Ovary (tissue), 9 donors: ENCODE results near the gene HSPA8. TPM values are rescaled to one million over a fixed set of nuclear protein-coding genes. Genes with fewer than 3 reads are reported as not detected.
A peak's percentile ranks its signal among the peaks of the same experiment; 100 is the strongest.

Experiments
- DNase-seq, 5 donors: peaks; one replicate each; pipeline ENCODE4 v3.0.0-alpha.2; 2019 to 2020
- H3K27ac ChIP-seq, 2 donors: fragments of 200-600 bp; one replicate each; pipeline versions ENCODE4 v1.5.1 to v1.8.0; 2019 to 2022
- H3K27me3 ChIP-seq: fragments of 200-600 bp; one replicate; pipeline ENCODE4 v1.8.0; 2022
- H3K36me3 ChIP-seq: fragments of 200-600 bp; sonication (generic); one replicate; pipeline ENCODE4 v1.5.1; 2019
- H3K4me1 ChIP-seq: one replicate; pipeline ENCODE4 v1.8.1; 2013; ENCODE audit warnings: mild to moderate bottlenecking, moderate library complexity; ENCODE audit not compliant: insufficient read depth
- H3K4me3 ChIP-seq: fragments of 200-600 bp; sonication (generic); one replicate; pipeline ENCODE4 v1.5.1; 2017
- H3K9me3 ChIP-seq, 2 donors: fragments of 200-600 bp in 1 of 2; sonication (generic) in 1 of 2; one replicate each; pipeline versions ENCODE4 v1.5.1 to v1.8.1; 2013 to 2019; ENCODE audit warnings: mild to moderate bottlenecking in 1 of 2, moderate library complexity in 1 of 2
- CTCF ChIP-seq, 3 donors: fragments of 450-650 bp in 2 of 3; fragments of 200-600 bp in 1 of 3; IDR thresholded peaks; one replicate each; pipeline versions ENCODE4 v1.5.1 to v1.8.0; 2016 to 2022; ENCODE audit warnings: antibody characterized with exemption in 3 of 3, mild to moderate bottlenecking in 1 of 3
- EP300 ChIP-seq: sonication (generic); formaldehyde crosslinking; IDR thresholded peaks from one replicate; pipeline ENCODE4 v1.6.1; 2017; ENCODE audit warnings: antibody characterized with exemption
- POLR2A ChIP-seq: fragments of 450-650 bp; IDR thresholded peaks from one replicate; pipeline ENCODE4 v1.6.1; 2017; ENCODE audit warnings: antibody characterized with exemption, mild to moderate bottlenecking, moderate library complexity
- WGBS, 3 donors: extraction: QIAGEN DNeasy Blood & Tissue Kit in 1 of 3; methylation state at CpG; one replicate each; pipeline versions ENCODE4 v1.1.5 to v1.1.7; 2013 to 2017; 5-methylcytosine and 5-hydroxymethylcytosine counted together
- intact Hi-C, 4 donors: fragments of 100-400 bp; cut with DNase I; formaldehyde crosslinking; loops; one replicate each; pipeline versions ENCODE4 v1.11.0 to v1.15.1; 2022 to 2023
- polyA plus RNA-seq, 2 donors: library from polyadenylated mRNA; stranded (reverse); fragments of 200-250 nt in 1 of 2; fragments of 350-450 nt in 1 of 2; fragmentation: Illumina TruSeq in 1 of 2; extraction: RNeasy Lipid Tissue Mini Kit (QIAGEN cat#74804) in 1 of 2; gene quantifications; one replicate each; pipeline ENCODE4 v1.2.3, GENCODE V29; 2013 to 2014
- total RNA-seq, 7 donors: library from RNA; depleted of rRNA in 2 of 7; stranded (reverse); fragments of >200 nt in 2 of 7; fragmentation: NEBNext Ultra II Directional in 3 of 7; extraction: Animal tissue kit (Norgen Biotek cat#: 25700) in 3 of 7; gene quantifications; one replicate each; pipeline versions ENCODE4 v1.1.0 to v1.2.4, GENCODE V29; 2016 to 2023
- donor health status: DM: no; HTN: no; CAD: no; lungs with moderate emphysema.
- donor health status: DM: no; HTN: no; CAD: no.
- donor health status: Bipolar disorder and iron deficiency.
- donor health status: DM: yes; HTN: yes; CAD: no.
- donor health status: DM: no; HTN: no; CAD: no.
- donor health status: DM: yes; HTN: yes; CAD: no.

The HSPA8 gene
- total and polyA plus RNA-seq, 9 donors = 289 to 1,795 (median 747) TPM

- WGBS, 3 donors = 96 to 98% (median 97%) methylated on average over 5 of the region's 5 CpGs
- intact Hi-C loops = no loop called here
- no peak overlapping the region for H3K27ac ChIP-seq
Observed at GRCh38 chr11:123085497-123085896, 23.6 kb upstream of the HSPA8 start.

GRCh38 chr11:123084454-123084853 is 22.5 kb upstream of the HSPA8 start:
- DNase-seq = no peak
- WGBS, 3 donors = 93 to 99% (median 96%) methylated on average over 7 of the region's 7 CpGs
- no peak overlapping the region for H3K27ac ChIP-seq

More at GRCh38 chr11:123085497-123085896, 23.6 kb upstream of the HSPA8 start:
- Histone ChIP-seq H3K27me3 (no peaks in the 10 kb centered on the region), H3K4me3 (no peak overlapping the region), H3K4me1 (peaks cover 5% of the 10 kb centered on the region), H3K36me3 (no peaks in the 10 kb centered on the region), H3K9me3 (no peaks in the 10 kb centered on the region)
- no peak for TF ChIP-seq EP300
- TF ChIP-seq POLR2A = no peak
- TF ChIP-seq CTCF (IDR thresholded peaks at IDR 0.05) = no peak
- no peak for DNase-seq

GRCh38 chr11:123083623-123084029 is 21.7 kb upstream of the HSPA8 start:
- no peak overlapping the region for H3K4me3 ChIP-seq
- H3K9me3 ChIP-seq = no peaks in the 10 kb centered on the region
- H3K27ac ChIP-seq = no peak overlapping the region
- 4 to 9% (median 5%) methylated on average over 4 of the region's 4 CpGs for WGBS, 3 donors
- no peaks in the 10 kb centered on the region for H3K27me3 ChIP-seq
- TF ChIP-seq CTCF (IDR thresholded peaks at IDR 0.05) (no peak), EP300 (no peak), POLR2A (no peak)
- H3K4me1 ChIP-seq = peaks cover 5% of the 10 kb centered on the region
- no peaks in the 10 kb centered on the region for H3K36me3 ChIP-seq
- peak; percentile 78 to 93 (median 85) for DNase-seq
- intact Hi-C loops = no loop called here

More at GRCh38 chr11:123084454-123084853, 22.5 kb upstream of the HSPA8 start:
- Histone ChIP-seq H3K36me3 (no peaks in the 10 kb centered on the region), H3K4me1 (peaks cover 5% of the 10 kb centered on the region), H3K9me3 (no peaks in the 10 kb centered on the region), H3K27me3 (no peaks in the 10 kb centered on the region), H3K4me3 (no peak overlapping the region)
- TF ChIP-seq CTCF (IDR thresholded peaks at IDR 0.05) (no peak), EP300 (no peak), POLR2A (no peak)
- intact Hi-C loops = no loop called here

GRCh38 chr11:123082977-123083376 is 21.0 kb upstream of the HSPA8 start:
- Histone ChIP-seq H3K27ac (no peak overlapping the region), H3K36me3 (no peaks in the 10 kb centered on the region), H3K9me3 (no peaks in the 10 kb centered on the region), H3K27me3 (no peaks in the 10 kb centered on the region), H3K4me3 (no peak overlapping the region), H3K4me1 (peaks cover 5% of the 10 kb centered on the region)
- no peak for DNase-seq
- intact Hi-C loops = no loop called here
- TF ChIP-seq POLR2A (no peak), CTCF (IDR thresholded peaks at IDR 0.05) (no peak), EP300 (no peak)
- 82 to 87% (median 86%) methylated on average over 4 of the region's 4 CpGs for WGBS, 3 donors
